Activated gamma-delta T cell treated with Interleukin-2 at 50 U/mL for 16 hours (primary cell): Measurements from ENCODE around the gene CCDC194.
A peak's percentile ranks its signal among the peaks of the same experiment; 100 is the strongest.
"Not testable (repeated sequence)": the region's sequence is repeated elsewhere in the genome, so short reads cannot be mapped to it uniquely, and the experiment has no call there.

ENCODE experiments used
- DNase-seq: peaks from one replicate; pipeline ENCODE4 v3.0.0-alpha.2; 2020

CCDC194 gene

GRCh38 chr19:17365361-17365760 lies 28.6 kb downstream of the CCDC194 start:
- DNase-seq = no peak

GRCh38 chr19:17363852-17364605 lies 30.0 kb downstream of the CCDC194 start:
- not testable (repeated sequence) for DNase-seq

GRCh38 chr19:17359905-17360800 lies 33.8 kb downstream of the CCDC194 start:
- DNase-seq = no peak

GRCh38 chr19:17358395-17358794 lies 35.6 kb downstream of the CCDC194 start:
- no peak for DNase-seq

- no peak for DNase-seq
Measured at GRCh38 chr19:17357724-17358123, 36.3 kb downstream of the CCDC194 start.

- no peak for DNase-seq
Measured at GRCh38 chr19:17357078-17357666, 36.8 kb downstream of the CCDC194 start.

- no peak for DNase-seq
Measured at GRCh38 chr19:17353386-17353785, 40.6 kb downstream of the CCDC194 start.

- DNase-seq = no peak
Measured at GRCh38 chr19:17352608-17353280, 41.3 kb downstream of the CCDC194 start.

- DNase-seq = no peak
Measured at GRCh38 chr19:17351815-17352435, 42.1 kb downstream of the CCDC194 start.

- no peak for DNase-seq
Measured at GRCh38 chr19:17348700-17349099, 45.3 kb downstream of the CCDC194 start.

GRCh38 chr19:17347877-17348276 lies 46.1 kb downstream of the CCDC194 start:
- DNase-seq = no peak

GRCh38 chr19:17347361-17347760 lies 46.6 kb downstream of the CCDC194 start:
- no peak for DNase-seq

GRCh38 chr19:17346109-17346671 lies 47.8 kb downstream of the CCDC194 start:
- peak; percentile 74 for DNase-seq

GRCh38 chr19:17341845-17342244 lies 52.2 kb downstream of the CCDC194 start:
- no peak for DNase-seq

- DNase-seq = no peak
Measured at GRCh38 chr19:17341386-17341785, 52.6 kb downstream of the CCDC194 start.

- no peak for DNase-seq
Measured at GRCh38 chr19:17340871-17341357, 53.1 kb downstream of the CCDC194 start.
